OCI-LY7 (cell line): Measurements from ENCODE around the gene BOD1L1.

Experiments
- CTCF ChIP-seq: fragments of 200-600 bp; sonication (generic); conservative IDR thresholded peaks from 2 replicates; pipeline ENCODE4 v1.5.1; 2014; ENCODE audit warnings: mild to moderate bottlenecking, antibody characterized with exemption, low read length, moderate library complexity, mixed read lengths
- EZH2phosphoT487 ChIP-seq: fragments of 200-600 bp; sonication (generic); IDR thresholded peaks from 2 replicates; pipeline ENCODE4 v1.6.1; 2018; ENCODE audit warnings: low read depth, borderline replicate concordance, mild to moderate bottlenecking, mixed run types, antibody characterized with exemption, low read length, moderate library complexity, mixed read lengths

- TF ChIP-seq CTCF (no peak), EZH2phosphoT487 (no peak)
Observed at GRCh38 chr4:13597141-13597540, 30.4 kb downstream of the BOD1L1 start.
